Stimulated activated CD4-positive, alpha-beta T cell treated with anti-CD3 and anti-CD28 coated beads, Interleukin-15, amount 100 ng/mL, for 48 hours (primary cell): Measurements from ENCODE around the gene SLC25A26.

Experiments
- DNase-seq, 2 donors: peaks; one replicate each; pipeline ENCODE4 v3.0.0-alpha.2; 2020; ENCODE audit warnings: low read depth in 2 of 2

Gene SLC25A26

GRCh38 chr3:66396161-66396760 is 175.5 kb downstream of the SLC25A26 start:
- DNase-seq: no peak

- no peak for DNase-seq
Measured at GRCh38 chr3:66396888-66397287, 176.1 kb downstream of the SLC25A26 start.

GRCh38 chr3:66397745-66398144 is 176.9 kb downstream of the SLC25A26 start:
- no peak for DNase-seq

GRCh38 chr3:66398228-66399025 is 177.6 kb downstream of the SLC25A26 start:
- DNase-seq: no peak

- DNase-seq: no peak
Measured at GRCh38 chr3:66399529-66400232, 178.9 kb downstream of the SLC25A26 start.

GRCh38 chr3:66400411-66401156 is 179.8 kb downstream of the SLC25A26 start:
- no peak for DNase-seq

- no peak for DNase-seq
Measured at GRCh38 chr3:66401157-66401550, 180.4 kb downstream of the SLC25A26 start.

GRCh38 chr3:66401675-66402491 is 181.1 kb downstream of the SLC25A26 start:
- DNase-seq: no peak

GRCh38 chr3:66402596-66403290 is 181.9 kb downstream of the SLC25A26 start:
- no peak for DNase-seq

- DNase-seq: no peak
Measured at GRCh38 chr3:66403323-66403990, 182.7 kb downstream of the SLC25A26 start.

GRCh38 chr3:66404197-66404596 is 183.4 kb downstream of the SLC25A26 start:
- no peak for DNase-seq

- DNase-seq: no peak
Measured at GRCh38 chr3:66404903-66405700, 184.3 kb downstream of the SLC25A26 start.

- no peak for DNase-seq
Measured at GRCh38 chr3:66405701-66406091, 184.9 kb downstream of the SLC25A26 start.

- DNase-seq: no peak
Measured at GRCh38 chr3:66406163-66406562, 185.4 kb downstream of the SLC25A26 start.

GRCh38 chr3:66406831-66407610 is 186.2 kb downstream of the SLC25A26 start:
- no peak for DNase-seq

- peak; percentile 50 to 68 for DNase-seq
Measured at GRCh38 chr3:66407611-66408218, 186.9 kb downstream of the SLC25A26 start.

GRCh38 chr3:66409771-66410754 is 189.3 kb downstream of the SLC25A26 start:
- no peak for DNase-seq
